GM12878 (cell line): ENCODE results near the gene CYB5D1. TPM values are rescaled to one million over a fixed set of nuclear protein-coding genes. Genes with fewer than 3 reads are reported as not detected.

Experiments
- ATAC-seq: fragments of 200-7000 bp; cut with Tn5 transposase; 3 replicates; pipeline ENCODE4 v1.9.1; 2020; ENCODE audit warnings: mild to moderate bottlenecking, moderate library complexity
- BruUV-seq: library from RNA; stranded (reverse); fragments of 400-500 nt; replicated peaks from 2 replicates; lab custom pipeline; 2021; lab: Mats Ljungman, UMichigan
- CTCF ChIA-PET: fragments of 300-600 bp; sonication (Branson Sonifier 250); formaldehyde crosslinking; extraction: SDS; loops from one replicate; lab custom pipeline; 2021; ENCODE audit warnings: inconsistent platforms; lab: Yijun Ruan, JAX
- POLR2A ChIA-PET: fragments of 350-600 bp; formaldehyde crosslinking; extraction: SDS; loops from one replicate; lab custom pipeline; 2021; ENCODE audit warnings: inconsistent platforms; lab: Charles Lee
- RAD21 ChIA-PET: fragments of 300-600 bp; sonication (Branson Sonifier 250); formaldehyde crosslinking; loops from one replicate; lab custom pipeline; 2023; ENCODE audit warnings: antibody characterized with exemption; ENCODE audit not compliant: unreplicated experiment; lab: Charles Lee
- SMC1A ChIA-PET: fragments of 300-600 bp; sonication (Branson Sonifier 250); formaldehyde crosslinking; loops from one replicate; lab custom pipeline; 2023; ENCODE audit not compliant: unreplicated experiment, uncharacterized antibody; lab: Charles Lee
- DNase-seq: peaks from one replicate; pipeline ENCODE4 v3.0.0-alpha.2; 2011; ENCODE audit warnings: low read depth, low spot score
- FAIRE-seq: peaks from 3 replicates; lab custom pipeline; 2011; peaks lifted over from hg19 to GRCh38; lab: Jason Lieb, UNC
- H2AFZ ChIP-seq: 2 replicates; pipeline ENCODE4 v1.6.0; 2011; ENCODE audit warnings: low read depth, low read length, control low read depth; ENCODE audit not compliant: control insufficient read depth
- H3K27ac ChIP-seq: 2 replicates; pipeline ENCODE4 v1.5.1; 2011; ENCODE audit warnings: control low read depth; ENCODE audit not compliant: control insufficient read depth, insufficient read depth
- H3K27me3 ChIP-seq, 2 experiments: replicated peaks in 1 of 2; 2 replicates each; pipeline versions ENCODE4 v1.6.0 to v1.6.1; 2011; ENCODE audit warnings: low read length in 1 of 2; ENCODE audit not compliant: control insufficient read depth in 2 of 2, insufficient read depth in 2 of 2
- H3K36me3 ChIP-seq, 2 experiments: 2 replicates each; pipeline ENCODE4 v1.5.1; 2011; ENCODE audit warnings: low read length in 1 of 2; ENCODE audit not compliant: control insufficient read depth in 2 of 2, insufficient read depth in 2 of 2
- H3K4me1 ChIP-seq: 2 replicates; pipeline ENCODE4 v1.6.1; 2011; ENCODE audit warnings: mild to moderate bottlenecking, low read length, moderate library complexity, mixed read lengths; ENCODE audit not compliant: control insufficient read depth, insufficient read depth
- H3K4me2 ChIP-seq: 2 replicates; pipeline ENCODE4 v1.6.0; 2011; ENCODE audit warnings: control low read depth; ENCODE audit not compliant: control insufficient read depth, insufficient read depth
- H3K4me3 ChIP-seq: fragments of 200-600 bp; sonication (generic); 2 replicates; pipeline ENCODE4 v1.5.1; 2016
- H3K79me2 ChIP-seq: 2 replicates; pipeline ENCODE4 v1.6.0; 2011; ENCODE audit warnings: low read length; ENCODE audit not compliant: control insufficient read depth, insufficient read depth
- H3K9ac ChIP-seq: 2 replicates; pipeline ENCODE4 v1.8.0; 2011; ENCODE audit warnings: low read length, control low read depth, mixed read lengths; ENCODE audit not compliant: control insufficient read depth, insufficient read depth
- H3K9me3 ChIP-seq: replicated peaks from 3 replicates; pipeline ENCODE4 v1.5.1; 2011; ENCODE audit warnings: mild to moderate bottlenecking, low read length; ENCODE audit not compliant: control insufficient read depth, insufficient read depth
- H4K20me1 ChIP-seq: 2 replicates; pipeline ENCODE4 v1.6.0; 2011; ENCODE audit not compliant: control insufficient read depth, insufficient read depth
- ATF2 ChIP-seq: IDR thresholded peaks from 2 replicates; pipeline ENCODE4 v1.6.1; 2012; ENCODE audit warnings: low read length, inconsistent platforms
- BACH1 ChIP-seq: fragments of 450-650 bp; IDR thresholded peaks from 2 replicates; pipeline ENCODE4 v1.6.1; 2017; ENCODE audit warnings: mild to moderate bottlenecking, borderline replicate concordance
- BCL3 ChIP-seq: IDR thresholded peaks from 2 replicates; pipeline ENCODE4 v1.6.1; 2011; ENCODE audit warnings: borderline replicate concordance, low read depth, mild to moderate bottlenecking, moderate library complexity, low read length; ENCODE audit not compliant: insufficient read depth, poor library complexity, severe bottlenecking
- CBX3 ChIP-seq: fragments of 200-600 bp; sonication (generic); IDR thresholded peaks from 2 replicates; pipeline ENCODE4 v1.6.1; 2016; ENCODE audit warnings: low read depth, borderline replicate concordance
- CREM ChIP-seq: IDR thresholded peaks from 2 replicates; pipeline ENCODE4 v1.6.1; 2014; ENCODE audit warnings: antibody characterized with exemption, low read depth
- DPF2 ChIP-seq: fragments of 450-650 bp; IDR thresholded peaks from 2 replicates; pipeline ENCODE4 v1.6.1; 2017; ENCODE audit warnings: mild to moderate bottlenecking
- EED ChIP-seq: sonication (generic); IDR thresholded peaks from 2 replicates; pipeline ENCODE4 v1.6.1; 2016; ENCODE audit warnings: antibody characterized with exemption, low read depth
- EP300 ChIP-seq, 2 experiments: fragments of 150-350 bp in 1 of 2; IDR thresholded peaks; 2 replicates each; pipeline ENCODE4 v1.6.1; 2011 to 2012; ENCODE audit warnings: low read depth in 2 of 2, low read length in 2 of 2, borderline replicate concordance in 1 of 2, improper control_type of control experiment in 1 of 2, inconsistent platforms in 1 of 2; ENCODE audit not compliant: control insufficient read depth in 1 of 2
- HDAC6 ChIP-seq: fragments of 200-600 bp; sonication (generic); IDR thresholded peaks from one replicate; pipeline ENCODE4 v1.8.0; 2017; ENCODE audit warnings: antibody characterized with exemption; ENCODE audit not compliant: unreplicated experiment
- IRF5 ChIP-seq: fragments of 450-650 bp; IDR thresholded peaks from 2 replicates; pipeline ENCODE4 v1.6.1; 2017; ENCODE audit warnings: borderline replicate concordance
- MYB ChIP-seq: fragments of 150-350 bp; IDR thresholded peaks from 2 replicates; pipeline ENCODE4 v1.6.1; 2014; ENCODE audit warnings: mild to moderate bottlenecking, low read depth, low read length, borderline replicate concordance
- NFXL1 ChIP-seq: fragments of 450-650 bp; IDR thresholded peaks from 2 replicates; pipeline ENCODE4 v1.6.1; 2017; ENCODE audit warnings: antibody characterized with exemption, mild to moderate bottlenecking, borderline replicate concordance
- NFYB ChIP-seq: IDR thresholded peaks from 2 replicates; pipeline ENCODE4 v1.6.1; 2011; ENCODE audit warnings: low read depth, mild to moderate bottlenecking, low read length, improper control_type of control experiment, moderate library complexity; ENCODE audit not compliant: insufficient read depth
- NR2C1 ChIP-seq: fragments of 450-650 bp; IDR thresholded peaks from 2 replicates; pipeline ENCODE4 v1.6.1; 2017; ENCODE audit warnings: antibody characterized with exemption, mild to moderate bottlenecking, moderate library complexity
- NRF1 ChIP-seq: conservative IDR thresholded peaks from 2 replicates; pipeline ENCODE4 v1.6.1; 2011; ENCODE audit warnings: mild to moderate bottlenecking, low read depth, low read length, improper control_type of control experiment
- POLR2A ChIP-seq: IDR thresholded peaks from 2 replicates; pipeline ENCODE4 v1.6.1; 2011; ENCODE audit warnings: low read depth, mild to moderate bottlenecking, low read length
- RAD51 ChIP-seq: fragments of 450-650 bp; IDR thresholded peaks from 2 replicates; pipeline ENCODE4 v1.6.1; 2016; ENCODE audit warnings: moderate library complexity, mild to moderate bottlenecking, inconsistent platforms
- TCF7 ChIP-seq: IDR thresholded peaks from 2 replicates; pipeline ENCODE4 v1.6.1; 2014; ENCODE audit warnings: antibody characterized with exemption, borderline replicate concordance
- ZBED1 ChIP-seq: IDR thresholded peaks from 2 replicates; pipeline ENCODE4 v1.6.1; 2016; ENCODE audit warnings: borderline replicate concordance
- WGBS: methylation state at CpG from one replicate; pipeline ENCODE4 v1.1.6; 2016; ENCODE audit warnings: low lambda C conversion rate; ENCODE audit not compliant: insufficient replicate concordance, insufficient coverage; ENCODE audit errors: missing lambda C conversion rate; 5-methylcytosine and 5-hydroxymethylcytosine counted together
- in situ Hi-C: fragments of 300-500 bp; cut with MboI; formaldehyde crosslinking; loops from 9 replicates; pipeline ENCODE4 v1.14.3; 2018; ENCODE audit warnings: mixed read lengths
- intact Hi-C: fragments of 100-400 bp; cut with micrococcal nuclease; formaldehyde crosslinking; loops from one replicate; pipeline ENCODE4 v1.14.2; 2022; ENCODE audit not compliant: unreplicated experiment
- polyA plus RNA-seq, 11 experiments: library from polyadenylated mRNA; depleted of rRNA in 4 of 11; unstranded in 6 of 11; stranded (reverse) in 5 of 11; fragments of >200 nt; fragmentation: Nextera tagmentation in 4 of 11; fragmentation: Illumina TruSeq in 1 of 11; extraction: Ambion mirVana in 4 of 11; extraction: Trizol in 1 of 11; gene quantifications; 1 replicate in 1 of 11; 2 replicates in 10 of 11; pipeline versions ENCODE4 v1.2.1 to v1.2.3, GENCODE V29; 2011 to 2016; ENCODE audit warnings: inconsistent platforms in 2 of 11, missing spikeins in 2 of 11, low read depth in 1 of 11
- total RNA-seq, 4 experiments: library from RNA; depleted of rRNA in 3 of 4; stranded (reverse); fragments of >200 nt in 3 of 4; fragmentation: Illumina TruSeq in 1 of 4; extraction: Trizol in 1 of 4; gene quantifications; 2 replicates each; pipeline versions ENCODE4 v1.2.1 to v1.2.3, GENCODE V29; 2013 to 2021

CYB5D1 gene
- total and polyA plus RNA-seq, 10 of the 15 experiments (the other 5 are each of a cell fraction or from before 2014, with no cell fraction given): 1.6 to 8.7 (median 6.4) TPM

DNA sequence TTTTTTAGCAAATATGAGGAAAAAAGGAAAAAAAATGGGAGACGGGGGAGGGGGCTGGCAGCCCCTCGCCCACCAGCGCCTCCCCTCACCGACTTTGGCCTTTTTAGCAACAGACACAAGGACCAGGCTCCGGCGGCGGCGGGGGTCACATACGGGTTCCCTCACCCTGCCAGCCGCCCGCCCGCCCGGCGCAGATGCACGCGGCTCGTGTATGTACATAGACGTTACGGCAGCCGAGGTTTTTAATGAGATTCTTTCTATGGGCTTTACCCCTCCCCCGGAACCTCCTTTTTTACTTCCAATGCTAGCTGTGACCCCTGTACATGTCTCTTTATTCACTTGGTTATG, 4.1 kb upstream of the CYB5D1 start (continued):
- TF ChIP-seq MYB: no peak
- TF ChIP-seq ZBED1: no peak
- TF ChIP-seq NFXL1: no peak
- TF ChIP-seq BCL3: no peak
- TF ChIP-seq BACH1: no peak
- no peak for TF ChIP-seq DPF2
- TF ChIP-seq POLR2A: no peak
- TF ChIP-seq NRF1: no peak
- no peak for TF ChIP-seq ATF2

- Histone ChIP-seq H3K9ac (no peak overlapping the region), H2AFZ (no peak overlapping the region), H3K27me3 (no peaks in the 10 kb centered on the region), H3K4me2 (no peak overlapping the region), H3K4me1 (peaks cover 30% of the 10 kb centered on the region), H3K4me3 (no peak overlapping the region), H3K36me3 (peaks cover 12 to 14% of the 10 kb centered on the region in 2 experiments; a peak in 3 of 4 replicates), H3K27ac (no peak overlapping the region), H3K9me3 (no peaks in the 10 kb centered on the region), H4K20me1 (no peaks in the 10 kb centered on the region; the same call in 1 of the 2 replicates), H3K79me2 (peaks cover 17% of the 10 kb centered on the region)
- CTCF ChIA-PET: no interaction called here
- in situ Hi-C loops: no loop called here
- intact Hi-C loops: no loop called here
- FAIRE-seq (no peak), ATAC-seq (no peak), DNase-seq (no peak)
- TSS peak; percentile 25 for BruUV-seq
- POLR2A ChIA-PET: no interaction called here
- RAD21 ChIA-PET: no interaction called here
- 46% methylated on average over 21 of the region's 31 CpGs for WGBS
- SMC1A ChIA-PET: no interaction called here
- TF ChIP-seq CBX3 (no peak), EP300 (IDR thresholded peaks at IDR 0.05; ENCODE audit: borderline replicate concordance in 1 of 2, control insufficient read depth in 1 of 2, low read depth in 2 of 2, low read length in 2 of 2) (no peak), HDAC6 (no peak), ZBED1 (no peak), CREM (no peak), TCF7 (no peak), NR2C1 (no peak), NFYB (no peak), IRF5 (no peak), EED (no peak), RAD51 (no peak)
Measured at GRCh38 chr17:7854078-7854777, 3.6 kb upstream of the CYB5D1 start.
